GM20000 (cell line): ENCODE results near the gene OTOG.

Experiments used
- DNase-seq: peaks from one replicate; pipeline ENCODE4 v3.0.0; 2012; ENCODE audit warnings: low spot score
- TF ChIP-seq, protein P1 (sequence below): IDR thresholded peaks from 2 replicates; pipeline ENCODE4 v1.5.1; 2012; ENCODE audit warnings: mild to moderate bottlenecking, control low read depth; ENCODE audit errors: extremely low read depth, missing control alignments

OTOG gene

DNA sequence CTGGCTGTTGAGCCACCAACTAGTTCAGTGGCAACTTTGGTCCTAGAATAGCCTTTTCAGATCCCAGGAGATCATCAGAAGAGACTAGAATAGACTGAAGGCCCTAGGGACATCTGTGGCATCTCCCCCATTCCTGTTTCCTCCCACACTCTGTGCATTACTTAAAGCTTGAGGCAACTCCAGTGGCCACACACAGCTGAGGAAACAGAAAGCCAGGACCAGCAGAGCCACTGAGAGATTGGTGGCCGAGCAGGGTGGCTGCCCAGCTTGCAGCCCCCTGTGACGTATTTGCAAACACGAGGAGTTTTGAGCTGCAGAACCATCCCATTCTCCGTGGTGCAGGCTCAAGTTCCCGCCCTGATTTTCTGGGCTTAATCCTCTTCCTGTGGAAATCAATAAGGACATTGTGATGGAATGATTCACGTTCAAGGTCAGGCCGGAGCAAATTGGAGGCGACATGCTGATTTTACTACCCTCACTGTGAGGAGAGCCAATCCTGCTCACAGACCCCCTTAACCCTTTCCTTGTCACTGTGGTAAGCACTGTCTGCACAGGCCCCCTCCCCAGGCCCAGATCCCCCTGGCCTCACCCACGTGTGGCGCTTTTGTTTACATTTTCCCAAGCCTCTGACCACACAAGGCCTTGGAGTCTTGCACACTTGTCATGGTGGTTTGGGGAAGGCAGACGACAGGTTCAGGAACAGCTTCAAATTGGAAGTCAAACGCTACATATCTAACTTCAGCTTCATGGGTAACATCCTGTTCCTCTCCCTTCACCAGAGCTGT is 103.3 kb downstream of the OTOG start:
- peak; percentile 5 for DNase-seq
- TF ChIP-seq, protein P1, sequence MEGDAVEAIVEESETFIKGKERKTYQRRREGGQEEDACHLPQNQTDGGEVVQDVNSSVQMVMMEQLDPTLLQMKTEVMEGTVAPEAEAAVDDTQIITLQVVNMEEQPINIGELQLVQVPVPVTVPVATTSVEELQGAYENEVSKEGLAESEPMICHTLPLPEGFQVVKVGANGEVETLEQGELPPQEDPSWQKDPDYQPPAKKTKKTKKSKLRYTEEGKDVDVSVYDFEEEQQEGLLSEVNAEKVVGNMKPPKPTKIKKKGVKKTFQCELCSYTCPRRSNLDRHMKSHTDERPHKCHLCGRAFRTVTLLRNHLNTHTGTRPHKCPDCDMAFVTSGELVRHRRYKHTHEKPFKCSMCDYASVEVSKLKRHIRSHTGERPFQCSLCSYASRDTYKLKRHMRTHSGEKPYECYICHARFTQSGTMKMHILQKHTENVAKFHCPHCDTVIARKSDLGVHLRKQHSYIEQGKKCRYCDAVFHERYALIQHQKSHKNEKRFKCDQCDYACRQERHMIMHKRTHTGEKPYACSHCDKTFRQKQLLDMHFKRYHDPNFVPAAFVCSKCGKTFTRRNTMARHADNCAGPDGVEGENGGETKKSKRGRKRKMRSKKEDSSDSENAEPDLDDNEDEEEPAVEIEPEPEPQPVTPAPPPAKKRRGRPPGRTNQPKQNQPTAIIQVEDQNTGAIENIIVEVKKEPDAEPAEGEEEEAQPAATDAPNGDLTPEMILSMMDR: no peak

DNA sequence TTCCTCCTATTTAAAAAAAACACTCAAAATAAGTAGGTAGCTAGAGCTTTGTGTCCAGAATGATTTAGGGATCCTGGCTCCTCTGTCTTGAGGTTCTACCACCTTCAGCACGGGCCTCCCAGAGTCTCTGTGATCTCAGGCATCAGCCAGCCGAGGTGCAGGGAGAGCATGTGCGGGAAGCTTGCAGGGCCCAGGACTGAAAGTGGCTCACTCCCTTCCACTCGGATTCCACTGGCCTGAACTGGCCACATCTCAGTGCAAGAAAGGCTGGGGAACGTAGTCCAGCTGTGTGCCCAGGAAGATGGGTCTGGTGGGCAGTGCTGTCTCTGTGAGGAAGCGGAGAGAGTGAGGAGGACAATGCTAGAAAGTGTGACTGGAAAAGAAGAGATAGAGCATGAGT is 104.0 kb downstream of the OTOG start:
- TF ChIP-seq, protein P1: no peak
- DNase-seq: peak; percentile 4

DNA sequence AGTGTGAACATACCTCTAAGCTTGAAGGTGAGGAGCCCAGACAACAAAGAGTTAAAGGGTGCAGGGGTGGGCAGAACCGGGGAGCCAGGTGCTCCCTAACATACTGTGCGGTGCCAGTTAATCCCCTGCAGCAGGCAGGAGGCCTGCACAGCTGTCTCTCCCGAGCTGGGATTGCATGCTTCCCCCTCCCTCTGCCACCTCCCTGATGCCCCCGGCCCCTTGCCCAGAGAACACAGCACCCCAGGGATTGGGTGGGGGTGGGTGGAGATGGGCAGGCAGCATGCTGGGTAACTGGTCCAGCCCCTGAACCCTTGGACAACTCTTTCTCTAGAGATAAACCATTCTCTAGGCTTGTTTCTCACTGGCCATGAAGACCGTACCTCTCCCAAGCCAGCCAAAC is 104.6 kb downstream of the OTOG start:
- TF ChIP-seq, protein P1: no peak
- DNase-seq: peak; percentile 5

DNA sequence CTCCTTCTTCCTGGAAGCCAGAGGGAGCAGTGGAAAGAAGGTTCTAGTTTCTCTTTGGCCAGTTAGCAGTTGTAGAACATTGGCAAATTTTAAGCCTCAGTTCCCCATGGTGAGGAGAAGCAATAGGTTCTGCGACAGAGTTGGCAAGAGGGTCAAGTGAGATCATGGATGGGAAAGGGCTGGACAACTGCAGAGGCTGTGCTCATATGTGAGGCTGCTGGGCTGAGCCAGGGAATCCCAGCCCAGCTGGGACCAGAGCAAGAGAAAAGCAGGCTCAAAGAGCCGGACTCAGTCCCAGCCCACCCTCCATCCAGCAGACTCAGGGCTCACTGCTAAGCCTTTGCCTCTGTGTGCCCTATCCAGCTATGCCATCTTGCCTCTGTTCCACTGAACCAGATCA is 105.5 kb downstream of the OTOG start:
- TF ChIP-seq, protein P1: no peak
- DNase-seq: peak; percentile 2

DNA sequence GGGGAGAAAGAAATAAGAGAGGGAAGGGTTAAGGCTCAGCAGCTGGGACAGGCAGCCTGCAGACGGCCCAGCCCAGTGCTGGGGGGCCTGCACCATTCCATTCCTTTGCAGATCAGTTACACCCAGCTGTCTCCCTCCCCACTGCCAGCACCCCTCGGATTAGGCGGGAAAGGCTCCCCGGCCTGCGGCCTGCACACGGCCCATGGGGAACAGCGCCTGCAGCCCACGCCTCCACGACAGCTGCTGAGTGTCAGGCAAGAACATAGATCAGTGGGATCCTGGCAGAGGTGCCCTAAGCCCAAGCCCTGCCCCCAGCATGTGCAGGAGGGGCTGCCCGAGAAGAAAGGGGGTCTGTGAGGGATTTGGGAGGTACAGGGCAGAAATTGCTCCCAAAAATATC is 106.6 kb downstream of the OTOG start:
- TF ChIP-seq, protein P1: no peak
- DNase-seq: peak; percentile 2

DNA sequence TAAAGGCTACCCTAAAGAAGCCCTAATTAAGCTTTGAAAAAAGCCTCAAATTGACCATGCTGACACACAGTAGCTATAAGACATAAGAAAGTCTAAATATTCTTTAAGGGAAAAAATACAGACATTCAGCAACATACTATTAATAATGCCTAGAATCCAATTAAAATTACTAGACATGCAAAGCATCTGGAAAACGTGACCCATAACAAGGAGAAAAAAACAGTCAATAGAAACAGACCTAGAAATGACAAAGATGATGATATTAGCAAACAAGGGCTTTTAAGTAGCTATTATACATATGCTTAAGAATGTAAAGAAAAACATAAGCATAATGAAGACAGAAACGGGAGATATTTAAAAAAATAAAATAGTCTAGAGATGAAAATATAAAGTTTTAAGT is 108.6 kb downstream of the OTOG start:
- TF ChIP-seq, protein P1: no peak
- no peak for DNase-seq

DNA sequence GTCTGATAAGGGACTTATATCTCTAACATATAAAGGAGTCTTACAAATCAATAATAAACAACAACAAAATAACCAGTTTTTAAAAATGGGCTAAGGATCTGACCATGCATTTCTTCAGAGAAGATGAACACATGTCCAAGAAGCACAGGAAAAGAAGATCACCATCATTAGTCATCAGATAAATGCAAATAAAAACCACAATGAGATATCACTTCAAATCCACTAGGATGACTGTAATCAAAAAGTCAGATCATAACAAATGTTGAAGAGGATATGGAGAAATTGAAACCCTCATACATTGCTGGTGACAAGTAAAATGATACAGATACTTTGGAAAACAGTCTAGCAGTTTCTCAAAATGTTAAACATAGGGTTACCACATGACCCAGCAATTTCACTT is 111.2 kb downstream of the OTOG start:
- TF ChIP-seq, protein P1: no peak
- no peak for DNase-seq
